ENCODE measurements around the gene TRIB2. TPM values are rescaled to one million over a fixed set of nuclear protein-coding genes. Genes with fewer than 3 reads are reported as not detected.
A peak's percentile ranks its signal among the peaks of the same experiment; 100 is the strongest.

Gene TRIB2
- total RNA-seq, 1 donor: 28.9 TPM

GRCh38 chr2:12764849-12765605, 48.3 kb downstream of the TRIB2 start:
- peak; percentile 49 for DNase-seq (ENCODE audit: low read depth)
- H3K4me3 ChIP-seq (ENCODE audit: low read depth, low read length): no peak overlapping the region
- no peak for TF ChIP-seq CTCF (IDR thresholded peaks at IDR 0.05; ENCODE audit: insufficient read depth, low read depth, low read length)

- H3K4me3 ChIP-seq (ENCODE audit: low read depth, low read length): no peak overlapping the region
- TF ChIP-seq CTCF (IDR thresholded peaks at IDR 0.05; ENCODE audit: insufficient read depth, low read depth, low read length): no peak
- no peak for DNase-seq (ENCODE audit: low read depth)
Observed at GRCh38 chr2:12766421-12766879, 49.7 kb downstream of the TRIB2 start.

DNA sequence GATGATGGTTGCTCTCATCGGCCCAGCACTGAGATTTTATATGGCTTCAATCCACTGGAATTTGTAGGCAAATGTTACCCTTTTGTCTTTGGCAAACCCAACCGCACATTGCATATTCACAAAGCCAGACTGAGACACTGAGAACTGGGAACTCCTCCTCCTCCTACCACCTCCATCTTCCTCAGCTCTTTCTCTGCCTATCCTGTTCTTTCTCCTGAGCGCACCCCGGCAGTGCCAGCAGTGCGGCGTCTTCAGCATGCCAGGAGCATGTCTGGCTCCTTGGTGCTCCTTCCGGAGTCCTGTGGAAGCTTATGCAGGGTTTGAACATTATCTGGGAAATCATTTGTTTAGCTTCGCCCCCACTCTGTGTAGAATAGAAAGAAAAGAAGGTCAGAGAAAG, 50.8 kb downstream of the TRIB2 start:
- TF ChIP-seq CTCF (IDR thresholded peaks at IDR 0.05; ENCODE audit: insufficient read depth, low read depth, low read length): no peak
- no peak overlapping the region for H3K4me3 ChIP-seq (ENCODE audit: low read depth, low read length)
- DNase-seq (ENCODE audit: low read depth): no peak

GRCh38 chr2:12767996-12768624, 51.4 kb downstream of the TRIB2 start:
- DNase-seq (ENCODE audit: low read depth): peak; percentile 30
- no peak overlapping the region for H3K4me3 ChIP-seq (ENCODE audit: low read depth, low read length)
- no peak for TF ChIP-seq CTCF (IDR thresholded peaks at IDR 0.05; ENCODE audit: insufficient read depth, low read depth, low read length)

DNA sequence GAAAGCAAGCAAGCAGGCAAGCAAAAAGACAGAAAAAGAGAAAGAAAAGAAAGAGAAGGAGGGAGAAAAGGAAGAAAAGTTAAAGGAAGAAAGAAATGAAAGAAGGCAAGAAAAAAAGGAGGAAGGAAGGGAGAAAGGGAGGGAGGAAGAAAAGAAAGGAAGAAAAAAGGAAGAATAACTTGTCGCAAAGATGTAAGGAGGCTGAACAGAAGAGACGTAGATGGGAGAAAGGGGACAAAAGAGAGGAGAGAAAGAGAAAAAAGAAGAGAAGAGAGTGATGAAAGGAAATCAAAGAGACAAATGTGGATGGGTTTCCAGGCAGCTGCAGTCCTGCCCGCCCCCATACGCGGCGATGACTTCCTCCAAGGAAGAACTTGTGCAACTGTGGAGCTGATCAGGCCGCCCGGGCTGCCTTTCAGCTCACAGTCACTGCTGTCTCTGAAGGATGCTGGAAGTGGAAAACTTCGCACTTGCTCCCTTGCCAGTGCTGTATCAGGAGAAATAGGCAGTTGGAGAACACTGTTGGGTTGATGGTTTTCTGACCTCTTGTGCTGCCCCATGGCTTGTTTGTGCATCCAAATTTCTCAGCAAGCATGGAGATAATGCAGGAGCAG, 52.9 kb downstream of the TRIB2 start:
- no peak for DNase-seq (ENCODE audit: low read depth)
- no peak for TF ChIP-seq CTCF (IDR thresholded peaks at IDR 0.05; ENCODE audit: insufficient read depth, low read depth, low read length)
- H3K4me3 ChIP-seq (ENCODE audit: low read depth, low read length): no peak overlapping the region

DNA sequence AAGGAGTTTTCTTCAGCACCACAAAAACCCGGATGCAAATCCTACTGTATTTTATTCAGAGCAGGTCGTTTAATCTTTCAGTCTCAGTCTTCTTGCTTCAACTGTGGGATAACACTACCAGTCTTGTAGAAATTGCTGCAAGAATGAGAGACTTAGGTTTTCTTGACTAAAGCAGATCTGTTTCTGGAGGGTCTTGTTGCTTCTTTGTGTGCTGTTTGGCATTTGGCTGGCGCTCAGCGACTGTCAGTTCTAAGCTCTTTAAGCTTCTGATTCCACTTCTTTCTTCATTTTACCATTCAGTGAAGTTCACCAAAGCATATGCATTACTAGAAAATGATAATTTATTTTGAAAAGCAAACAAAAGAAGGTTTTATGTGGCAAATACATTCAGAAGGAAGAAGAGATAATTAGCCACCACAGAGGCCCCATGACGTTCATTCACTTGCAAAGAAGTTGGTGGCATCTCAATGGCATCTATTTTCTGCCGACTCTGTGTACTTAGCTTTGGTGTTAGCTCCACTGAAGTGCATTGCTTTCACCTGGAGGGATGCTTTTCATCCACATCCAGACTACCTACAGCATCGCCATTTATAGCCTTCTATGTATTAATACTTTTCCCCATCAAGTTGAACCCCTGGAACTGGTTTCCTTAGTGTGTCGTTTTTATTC, 53.7 kb downstream of the TRIB2 start:
- no peak for TF ChIP-seq CTCF (IDR thresholded peaks at IDR 0.05; ENCODE audit: insufficient read depth, low read depth, low read length)
- no peak overlapping the region for H3K4me3 ChIP-seq (ENCODE audit: low read depth, low read length)
- no peak for DNase-seq (ENCODE audit: low read depth)
